ENCODE results near the gene TRAPPC2.
A peak's percentile ranks its signal among the peaks of the same experiment; 100 is the strongest.
"Not testable (repeated sequence)": the region's sequence is repeated elsewhere in the genome, so short reads cannot be mapped to it uniquely, and the experiment has no call there.

Gene TRAPPC2

GRCh38 chrX:13690836-13691235, 43.6 kb downstream of the TRAPPC2 start:
- Histone ChIP-seq H3K27ac (ENCODE audit: low read depth, low read length) (peak overlapping the region; percentile 94; the same call in 1 of the 2 replicates), H3K27me3 (ENCODE audit: insufficient read depth, low read length) (no peaks in the 10 kb centered on the region), H2AFZ (ENCODE audit: low read length, unreplicated experiment) (no peak overlapping the region), H3K4me1 (ENCODE audit: control insufficient read depth, insufficient read depth, low read length, unreplicated experiment) (peaks cover 47% of the 10 kb centered on the region), H3K4me3 (ENCODE audit: low read depth, low read length) (peak overlapping the region; percentile 100), H3K36me3 (ENCODE audit: insufficient read depth, low read length) (0 out of 2 replicates have a peak, but pooled peaks cover 7% of the 10 kb centered on the region), H3K79me2 (ENCODE audit: control insufficient read depth, insufficient read depth, low read length, unreplicated experiment) (peaks cover 68% of the 10 kb centered on the region)

GRCh38 chrX:13689741-13690211, 44.6 kb downstream of the TRAPPC2 start:
- peaks cover 43% of the 10 kb centered on the region for H3K4me1 ChIP-seq (ENCODE audit: control insufficient read depth, insufficient read depth, low read length, unreplicated experiment)
- H3K36me3 ChIP-seq (ENCODE audit: insufficient read depth, low read length) = 0 out of 2 replicates have a peak, but pooled peaks cover 7% of the 10 kb centered on the region
- peaks cover 57% of the 10 kb centered on the region for H3K79me2 ChIP-seq (ENCODE audit: control insufficient read depth, insufficient read depth, low read length, unreplicated experiment)
- peak overlapping the region; percentile 100 for H3K4me3 ChIP-seq (ENCODE audit: low read depth, low read length)
- H3K27me3 ChIP-seq (ENCODE audit: insufficient read depth, low read length) = no peaks in the 10 kb centered on the region
- peak overlapping the region; percentile 89 for H2AFZ ChIP-seq (ENCODE audit: low read length, unreplicated experiment)
- H3K27ac ChIP-seq (ENCODE audit: low read depth, low read length) = peak overlapping the region; percentile 94

GRCh38 chrX:13688958-13689740, 45.3 kb downstream of the TRAPPC2 start, which contains the start of gene RAB9A:
RAB9A (plus strand) TSS chrX:13689128; CDS start chrX:13708747, 19,619 bp downstream.
- peak within 1 kb of the TSS; percentile 100 for H3K4me3 ChIP-seq (ENCODE audit: low read depth, low read length)
- H3K79me2 ChIP-seq (ENCODE audit: control insufficient read depth, insufficient read depth, low read length, unreplicated experiment) = peaks cover 51% of the 10 kb centered on the region

GRCh38 chrX:13688384-13688957, 45.9 kb downstream of the TRAPPC2 start:
- Histone ChIP-seq H3K36me3 (ENCODE audit: insufficient read depth, low read length) (0 out of 2 replicates have a peak, but pooled peaks cover 7% of the 10 kb centered on the region), H3K79me2 (ENCODE audit: control insufficient read depth, insufficient read depth, low read length, unreplicated experiment) (peaks cover 44% of the 10 kb centered on the region), H3K4me3 (ENCODE audit: low read depth, low read length) (peak overlapping the region; percentile 100), H3K4me1 (ENCODE audit: control insufficient read depth, insufficient read depth, low read length, unreplicated experiment) (peaks cover 32% of the 10 kb centered on the region), H3K27me3 (ENCODE audit: insufficient read depth, low read length) (no peaks in the 10 kb centered on the region), H3K27ac (ENCODE audit: low read depth, low read length) (peak overlapping the region; percentile 33; the same call in 1 of the 2 replicates), H2AFZ (ENCODE audit: low read length, unreplicated experiment) (peak overlapping the region; percentile 55)

More at GRCh38 chrX:13688958-13689740, 45.3 kb downstream of the TRAPPC2 start, which contains the start of gene RAB9A:
- H3K36me3 ChIP-seq (ENCODE audit: insufficient read depth, low read length) = 0 out of 2 replicates have a peak, but pooled peaks cover 7% of the 10 kb centered on the region
- peak within 1 kb of the TSS; percentile 94 for H3K27ac ChIP-seq (ENCODE audit: low read depth, low read length)
- H3K27me3 ChIP-seq (ENCODE audit: insufficient read depth, low read length) = no peaks in the 10 kb centered on the region
- peaks cover 39% of the 10 kb centered on the region for H3K4me1 ChIP-seq (ENCODE audit: control insufficient read depth, insufficient read depth, low read length, unreplicated experiment)
- peak within 1 kb of the TSS; percentile 89 for H2AFZ ChIP-seq (ENCODE audit: low read length, unreplicated experiment)

GRCh38 chrX:13687203-13687602, 47.2 kb downstream of the TRAPPC2 start:
- Histone ChIP-seq H2AFZ (ENCODE audit: low read length, unreplicated experiment) (no peak overlapping the region), H3K36me3 (ENCODE audit: insufficient read depth, low read length) (0 out of 2 replicates have a peak, but pooled peaks cover 4% of the 10 kb centered on the region), H3K27me3 (ENCODE audit: insufficient read depth, low read length) (no peaks in the 10 kb centered on the region), H3K79me2 (ENCODE audit: control insufficient read depth, insufficient read depth, low read length, unreplicated experiment) (peaks cover 32% of the 10 kb centered on the region), H3K4me1 (ENCODE audit: control insufficient read depth, insufficient read depth, low read length, unreplicated experiment) (peaks cover 19% of the 10 kb centered on the region), H3K4me3 (ENCODE audit: low read depth, low read length) (no peak overlapping the region), H3K27ac (ENCODE audit: low read depth, low read length) (no peak overlapping the region)

GRCh38 chrX:13685126-13685763, 49.2 kb downstream of the TRAPPC2 start:
- Histone ChIP-seq H3K27me3 (ENCODE audit: insufficient read depth, low read length) (no peaks in the 10 kb centered on the region), H3K79me2 (ENCODE audit: control insufficient read depth, insufficient read depth, low read length, unreplicated experiment) (peaks cover 13% of the 10 kb centered on the region), H3K4me1 (ENCODE audit: control insufficient read depth, insufficient read depth, low read length, unreplicated experiment) (peaks cover 5% of the 10 kb centered on the region), H3K4me3 (ENCODE audit: low read depth, low read length) (no peak overlapping the region), H3K36me3 (ENCODE audit: insufficient read depth, low read length) (no peaks in the 10 kb centered on the region), H3K27ac (ENCODE audit: low read depth, low read length) (no peak overlapping the region), H2AFZ (ENCODE audit: low read length, unreplicated experiment) (no peak overlapping the region)

GRCh38 chrX:13684361-13684760, 50.1 kb downstream of the TRAPPC2 start:
- no peak overlapping the region for H3K4me3 ChIP-seq (ENCODE audit: low read depth, low read length)
- H2AFZ ChIP-seq (ENCODE audit: low read length, unreplicated experiment) = no peak overlapping the region
- peaks cover 4% of the 10 kb centered on the region for H3K4me1 ChIP-seq (ENCODE audit: control insufficient read depth, insufficient read depth, low read length, unreplicated experiment)
- H3K27ac ChIP-seq (ENCODE audit: low read depth, low read length) = no peak overlapping the region
- no peaks in the 10 kb centered on the region for H3K36me3 ChIP-seq (ENCODE audit: insufficient read depth, low read length)
- no peaks in the 10 kb centered on the region for H3K27me3 ChIP-seq (ENCODE audit: insufficient read depth, low read length)
- peaks cover 4% of the 10 kb centered on the region for H3K79me2 ChIP-seq (ENCODE audit: control insufficient read depth, insufficient read depth, low read length, unreplicated experiment)

- Histone ChIP-seq H3K4me1 (ENCODE audit: control insufficient read depth, insufficient read depth, low read length, unreplicated experiment) (peaks cover 4% of the 10 kb centered on the region), H3K27me3 (ENCODE audit: insufficient read depth, low read length) (no peaks in the 10 kb centered on the region), H3K79me2 (ENCODE audit: control insufficient read depth, insufficient read depth, low read length, unreplicated experiment) (no peaks in the 10 kb centered on the region), H2AFZ (ENCODE audit: low read length, unreplicated experiment) (no peak overlapping the region), H3K36me3 (ENCODE audit: insufficient read depth, low read length) (no peaks in the 10 kb centered on the region), H3K27ac (ENCODE audit: low read depth, low read length) (no peak overlapping the region), H3K4me3 (ENCODE audit: low read depth, low read length) (no peak overlapping the region)
Observed at GRCh38 chrX:13681595-13681994, 52.8 kb downstream of the TRAPPC2 start.

- H3K36me3 ChIP-seq (ENCODE audit: insufficient read depth, low read length); H2AFZ ChIP-seq (ENCODE audit: low read length, unreplicated experiment); H3K4me1 ChIP-seq (ENCODE audit: control insufficient read depth, insufficient read depth, low read length, unreplicated experiment); H3K4me3 ChIP-seq (ENCODE audit: low read depth, low read length); H3K27me3 ChIP-seq (ENCODE audit: insufficient read depth, low read length); H3K79me2 ChIP-seq (ENCODE audit: control insufficient read depth, insufficient read depth, low read length, unreplicated experiment); H3K27ac ChIP-seq (ENCODE audit: low read depth, low read length): not testable (repeated sequence)
Observed at GRCh38 chrX:13679700-13680099, 54.7 kb downstream of the TRAPPC2 start.

GRCh38 chrX:13676885-13677284, 57.5 kb downstream of the TRAPPC2 start:
- Histone ChIP-seq H3K36me3 (ENCODE audit: insufficient read depth, low read length) (no peaks in the 10 kb centered on the region), H3K4me1 (ENCODE audit: control insufficient read depth, insufficient read depth, low read length, unreplicated experiment) (no peaks in the 10 kb centered on the region), H3K4me3 (ENCODE audit: low read depth, low read length) (no peak overlapping the region), H3K27me3 (ENCODE audit: insufficient read depth, low read length) (no peaks in the 10 kb centered on the region), H3K79me2 (ENCODE audit: control insufficient read depth, insufficient read depth, low read length, unreplicated experiment) (no peaks in the 10 kb centered on the region), H2AFZ (ENCODE audit: low read length, unreplicated experiment) (no peak overlapping the region), H3K27ac (ENCODE audit: low read depth, low read length) (no peak overlapping the region)

All from ACC112 (cell line).